Testis (tissue), 2 donors: ENCODE results near the gene MBNL3.

Source experiments
- POLR2A ChIP-seq: fragments of 450-650 bp; IDR thresholded peaks from one replicate; pipeline ENCODE4 v1.6.1; 2017; ENCODE audit warnings: antibody characterized with exemption, mild to moderate bottlenecking, moderate library complexity
- TF ChIP-seq, protein P1 (sequence below), 3 experiments: fragments of 450-650 bp in 2 of 3; fragments of 200-600 bp in 1 of 3; sonication (generic) in 1 of 3; IDR thresholded peaks; one replicate each; pipeline ENCODE4 v1.5.1; 2016 to 2019; ENCODE audit warnings: antibody characterized with exemption in 3 of 3, mild to moderate bottlenecking in 2 of 3, moderate library complexity in 1 of 3

DNA sequence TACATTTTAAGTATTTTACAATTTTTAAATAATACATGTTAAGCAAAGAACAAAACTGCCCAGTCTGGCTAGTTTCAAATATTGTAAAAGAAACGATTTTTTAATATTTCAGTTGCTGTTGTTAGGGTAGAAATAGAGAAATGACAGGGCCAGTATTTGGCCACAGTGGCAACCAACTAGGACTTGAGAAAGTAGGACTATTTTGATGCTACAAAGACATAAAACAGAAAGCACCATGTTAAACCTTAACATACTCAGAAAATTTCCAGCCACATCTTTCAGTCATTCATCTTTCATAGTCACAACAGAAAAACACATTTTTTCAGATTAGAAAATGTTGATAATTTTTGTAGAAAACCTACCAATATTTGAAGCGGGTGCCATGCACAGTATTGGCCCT lies 104.5 kb downstream of the MBNL3 start:
- TF ChIP-seq, protein P1, sequence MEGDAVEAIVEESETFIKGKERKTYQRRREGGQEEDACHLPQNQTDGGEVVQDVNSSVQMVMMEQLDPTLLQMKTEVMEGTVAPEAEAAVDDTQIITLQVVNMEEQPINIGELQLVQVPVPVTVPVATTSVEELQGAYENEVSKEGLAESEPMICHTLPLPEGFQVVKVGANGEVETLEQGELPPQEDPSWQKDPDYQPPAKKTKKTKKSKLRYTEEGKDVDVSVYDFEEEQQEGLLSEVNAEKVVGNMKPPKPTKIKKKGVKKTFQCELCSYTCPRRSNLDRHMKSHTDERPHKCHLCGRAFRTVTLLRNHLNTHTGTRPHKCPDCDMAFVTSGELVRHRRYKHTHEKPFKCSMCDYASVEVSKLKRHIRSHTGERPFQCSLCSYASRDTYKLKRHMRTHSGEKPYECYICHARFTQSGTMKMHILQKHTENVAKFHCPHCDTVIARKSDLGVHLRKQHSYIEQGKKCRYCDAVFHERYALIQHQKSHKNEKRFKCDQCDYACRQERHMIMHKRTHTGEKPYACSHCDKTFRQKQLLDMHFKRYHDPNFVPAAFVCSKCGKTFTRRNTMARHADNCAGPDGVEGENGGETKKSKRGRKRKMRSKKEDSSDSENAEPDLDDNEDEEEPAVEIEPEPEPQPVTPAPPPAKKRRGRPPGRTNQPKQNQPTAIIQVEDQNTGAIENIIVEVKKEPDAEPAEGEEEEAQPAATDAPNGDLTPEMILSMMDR (IDR thresholded peaks at IDR 0.05): no peak
- no peak for TF ChIP-seq POLR2A
